ENCODE measurements around the gene SLC25A43. TPM values are rescaled to one million over a fixed set of nuclear protein-coding genes. Genes with fewer than 3 reads are reported as not detected.
A peak's percentile ranks its signal among the peaks of the same experiment; 100 is the strongest.

The SLC25A43 gene
- total and polyA plus RNA-seq, 9 of the 15 experiments (the other 6 are each of a cell fraction or from before 2014, with no cell fraction given) = 1.3 to 8.4 (median 4.0) TPM

GRCh38 chrX:119411959-119412358, 12.8 kb downstream of the SLC25A43 start (continued):
- TF ChIP-seq ZBTB49 (CRISPR knock-in tag; IDR thresholded peaks at IDR 0.05; ENCODE audit: borderline replicate concordance) (no peak), CBFA2T2 (conservative IDR thresholded peaks at IDR 0.05) (peak; percentile 62), ZNF431 (CRISPR knock-in tag; IDR thresholded peaks at IDR 0.05) (no peak), NFE2L1 (tag; IDR thresholded peaks at IDR 0.05; ENCODE audit: borderline replicate concordance, low read depth) (no peak), LCOR (CRISPR knock-in tag; IDR thresholded peaks at IDR 0.05) (no peak), NCOR1 (IDR thresholded peaks at IDR 0.05) (no peak; the same call in 1 of the 2 replicates), MTA3 (IDR thresholded peaks at IDR 0.05; ENCODE audit: borderline replicate concordance) (no peak), ARID1B (IDR thresholded peaks at IDR 0.05) (peak; percentile 64), ZNF224 (CRISPR knock-in tag; IDR thresholded peaks at IDR 0.05) (no peak), CBX8 (IDR thresholded peaks at IDR 0.05; ENCODE audit: borderline replicate concordance, extremely low read depth, low read depth, low read length, poor library complexity, severe bottlenecking) (no peak), PBX2 (CRISPR knock-in tag; IDR thresholded peaks at IDR 0.05; ENCODE audit: low read depth) (no peak), PBX2 (tag; conservative IDR thresholded peaks at IDR 0.05; ENCODE audit: low read depth) (no peak), TEAD4 (IDR thresholded peaks at IDR 0.05; ENCODE audit: low read length) (peak; percentile 62), TEAD4 (CRISPR knock-in tag; IDR thresholded peaks at IDR 0.05; ENCODE audit: borderline replicate concordance) (no peak), ZNF347 (CRISPR knock-in tag; IDR thresholded peaks at IDR 0.05; ENCODE audit: low read depth) (no peak), TAL1 (IDR thresholded peaks at IDR 0.05) (peak; percentile 61; the same call in 1 of the 2 replicates), ZNF140 (CRISPR knock-in tag; IDR thresholded peaks at IDR 0.05) (no peak), FOS (IDR thresholded peaks at IDR 0.05; ENCODE audit: extremely low read depth, insufficient read length) (no peak), ZNF785 (CRISPR knock-in tag; IDR thresholded peaks at IDR 0.05) (no peak), DIDO1 (tag; IDR thresholded peaks at IDR 0.05; ENCODE audit: low read depth) (no peak), L3MBTL2 (IDR thresholded peaks at IDR 0.05) (no peak), PHF20 (IDR thresholded peaks at IDR 0.05; ENCODE audit: partially characterized antibody) (no peak)
- TF ChIP-seq, protein P1, sequence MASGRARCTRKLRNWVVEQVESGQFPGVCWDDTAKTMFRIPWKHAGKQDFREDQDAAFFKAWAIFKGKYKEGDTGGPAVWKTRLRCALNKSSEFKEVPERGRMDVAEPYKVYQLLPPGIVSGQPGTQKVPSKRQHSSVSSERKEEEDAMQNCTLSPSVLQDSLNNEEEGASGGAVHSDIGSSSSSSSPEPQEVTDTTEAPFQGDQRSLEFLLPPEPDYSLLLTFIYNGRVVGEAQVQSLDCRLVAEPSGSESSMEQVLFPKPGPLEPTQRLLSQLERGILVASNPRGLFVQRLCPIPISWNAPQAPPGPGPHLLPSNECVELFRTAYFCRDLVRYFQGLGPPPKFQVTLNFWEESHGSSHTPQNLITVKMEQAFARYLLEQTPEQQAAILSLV (tag; IDR thresholded peaks at IDR 0.05) = no peak
